NK-92 treated with Interleukin-12 subunit alpha and Interleukin-12 subunit beta, amount 100 ng/mL, for 24 hours (cell line): ENCODE results near the gene NOL3.
"Not testable (repeated sequence)": the region's sequence is repeated elsewhere in the genome, so short reads cannot be mapped to it uniquely, and the experiment has no call there.

Source experiments
- DNase-seq: peaks from one replicate; lab custom pipeline; 2025; lab: John Stamatoyannopoulos, UW

Gene NOL3

DNA sequence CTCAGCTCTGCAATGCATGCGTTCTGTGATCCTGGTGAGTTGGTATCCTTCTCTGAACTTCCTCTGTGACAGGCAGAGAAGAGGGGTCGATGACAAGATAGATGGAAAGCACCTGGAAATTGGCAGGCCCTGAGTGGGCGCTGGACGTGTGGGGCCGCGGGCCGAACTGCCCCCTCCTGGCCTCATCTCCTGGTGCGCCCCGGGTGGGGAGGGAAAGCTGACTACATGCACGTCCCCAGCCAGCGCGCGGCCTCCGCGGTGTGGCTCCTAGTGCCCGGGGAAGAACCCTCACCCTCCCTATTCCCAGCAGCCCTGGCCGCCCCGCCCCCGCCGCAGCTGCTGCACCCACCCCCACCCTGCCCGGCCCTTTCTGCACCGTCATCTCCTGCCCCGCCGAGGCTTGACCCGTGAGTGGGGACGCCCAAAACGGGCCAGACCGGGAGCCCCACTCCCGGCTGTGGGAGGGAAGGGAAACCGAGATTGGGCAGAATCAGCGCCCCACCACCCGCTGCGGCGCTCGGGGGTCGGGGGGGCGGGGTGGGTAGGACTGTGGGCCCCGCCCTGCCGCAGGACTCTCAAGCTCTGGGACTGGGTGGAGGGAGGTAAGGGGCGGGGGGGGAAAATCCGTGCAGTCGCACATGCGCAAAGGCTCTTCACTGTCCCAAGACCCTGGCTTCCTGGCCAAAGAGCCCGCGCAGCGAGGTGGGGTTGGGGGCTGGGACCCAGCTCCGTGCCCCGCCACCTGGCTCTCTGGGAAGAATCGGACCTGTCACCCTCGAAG is at the start of gene NOL3:
TSS of gene NOL3 (plus strand) at position 371 of the 781 bp plus-strand sequence.
- DNase-seq, result no peak

DNA sequence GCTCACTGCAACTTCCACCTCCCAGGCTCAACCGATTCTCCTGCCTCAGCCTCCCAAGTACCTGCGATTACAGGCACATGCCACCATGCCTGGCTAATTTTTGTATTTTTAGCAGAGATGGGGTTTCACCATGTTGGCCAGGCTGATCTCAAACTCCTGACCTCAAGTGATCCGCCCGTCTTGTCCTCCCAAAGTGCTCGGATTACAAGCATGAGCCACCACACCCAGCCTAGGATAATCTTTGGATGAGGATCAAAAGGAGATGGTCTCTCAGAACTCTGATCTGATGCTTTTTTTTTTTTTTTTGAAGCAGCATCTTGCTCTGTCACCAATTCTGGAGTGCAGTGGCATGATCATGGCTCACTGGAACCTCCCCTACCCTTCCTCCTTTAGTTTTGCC is 47.5 kb upstream of the NOL3 start:
- not testable (repeated sequence) for DNase-seq

DNA sequence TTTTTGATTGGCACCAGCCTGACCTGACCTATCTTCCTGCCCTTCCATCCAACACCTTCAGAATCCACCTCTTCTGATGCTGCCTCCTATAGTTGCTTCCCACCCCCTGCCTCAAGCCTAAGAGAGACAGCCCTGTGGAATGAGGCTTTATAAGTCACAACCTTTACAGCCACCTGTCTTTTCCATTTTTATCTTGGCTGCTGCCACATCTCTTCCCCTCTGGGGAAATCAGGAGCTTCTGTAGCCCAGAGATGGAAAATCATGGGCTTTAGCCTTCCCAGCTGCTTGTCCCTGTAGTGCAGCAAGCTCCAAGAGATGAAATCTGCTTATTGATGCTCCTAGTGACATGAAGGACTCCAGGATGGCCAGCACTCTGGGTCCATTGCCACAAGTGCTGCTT is 41.9 kb upstream of the NOL3 start:
- DNase-seq, result no peak

DNA sequence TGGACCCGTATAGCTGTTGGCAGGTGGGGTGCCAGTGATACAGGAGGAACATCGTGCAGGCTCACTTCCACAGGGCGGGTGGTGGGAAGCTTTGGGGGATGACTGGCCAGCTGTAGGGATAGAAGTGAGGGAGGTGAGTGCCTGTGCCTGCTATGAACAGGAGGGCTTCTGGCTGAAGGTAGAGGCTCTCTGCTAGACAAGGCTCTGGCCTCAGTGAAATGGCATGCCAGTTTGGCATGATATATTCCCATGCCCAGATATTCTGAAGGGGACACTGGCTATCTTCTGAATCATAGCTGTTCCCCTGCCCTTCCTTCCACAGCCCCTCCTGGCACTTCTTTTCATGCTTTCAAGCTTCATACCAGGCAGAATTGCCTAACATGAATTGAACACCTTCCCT is 41.5 kb upstream of the NOL3 start:
- no peak for DNase-seq

DNA sequence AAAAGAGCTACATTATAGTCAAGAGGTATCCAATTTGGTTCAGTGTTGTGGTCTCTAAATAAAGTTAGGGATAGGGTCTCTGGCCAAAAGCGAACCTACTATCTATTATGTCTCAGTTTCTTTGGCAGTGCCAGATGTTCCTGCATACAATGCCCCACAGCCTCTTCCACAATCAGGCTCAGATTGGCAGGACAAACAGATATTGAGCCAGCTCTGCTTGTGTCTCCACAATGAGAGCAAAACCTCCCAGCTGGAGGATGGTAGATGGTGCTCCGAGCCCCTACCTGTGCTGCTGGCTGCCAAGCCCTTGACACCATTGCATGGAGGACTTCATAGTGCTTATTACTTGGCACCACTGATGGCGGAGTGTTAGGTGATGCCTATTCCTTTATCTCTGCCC is 40.9 kb upstream of the NOL3 start:
- DNase-seq, result no peak

DNA sequence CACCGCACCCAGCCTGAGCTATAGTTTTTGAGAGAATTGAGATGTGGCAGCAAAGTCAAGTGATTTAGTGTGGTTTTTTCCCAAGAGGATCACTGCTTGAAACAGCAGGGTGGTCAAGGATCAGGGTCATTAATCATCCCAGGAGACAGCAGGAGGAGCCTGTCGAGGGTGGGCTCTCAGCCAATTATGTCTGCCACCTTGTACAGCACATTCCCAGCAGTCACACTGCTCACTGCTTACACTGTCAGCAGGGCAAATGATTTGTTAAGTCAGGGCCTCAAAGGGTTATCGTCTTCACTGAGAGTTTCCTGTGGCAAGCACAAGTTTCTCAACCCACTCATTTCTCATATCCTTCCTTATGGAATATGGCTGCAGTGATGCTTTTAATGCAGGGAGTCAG is 32.7 kb upstream of the NOL3 start:
- DNase-seq, result no peak

DNA sequence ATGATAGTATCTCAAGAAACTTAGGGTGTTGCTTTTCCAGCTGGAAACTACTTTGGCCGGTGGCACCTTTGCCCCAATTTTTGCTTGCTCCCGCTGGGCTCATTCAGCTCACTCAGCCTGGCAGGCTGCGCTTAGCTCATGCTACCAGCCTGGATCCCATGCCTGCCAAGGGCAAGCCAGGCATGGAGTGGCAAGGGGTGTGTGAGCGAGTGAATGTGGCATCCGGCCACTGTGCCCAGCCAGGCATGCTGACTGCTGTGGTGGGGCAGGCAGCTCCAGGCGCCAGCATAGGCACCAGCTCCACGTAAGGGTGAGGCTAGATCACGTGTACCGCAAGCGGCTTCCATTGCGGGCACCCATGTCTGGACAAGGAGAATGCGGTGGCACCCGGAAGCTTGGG is 28.9 kb upstream of the NOL3 start:
- no peak for DNase-seq

DNA sequence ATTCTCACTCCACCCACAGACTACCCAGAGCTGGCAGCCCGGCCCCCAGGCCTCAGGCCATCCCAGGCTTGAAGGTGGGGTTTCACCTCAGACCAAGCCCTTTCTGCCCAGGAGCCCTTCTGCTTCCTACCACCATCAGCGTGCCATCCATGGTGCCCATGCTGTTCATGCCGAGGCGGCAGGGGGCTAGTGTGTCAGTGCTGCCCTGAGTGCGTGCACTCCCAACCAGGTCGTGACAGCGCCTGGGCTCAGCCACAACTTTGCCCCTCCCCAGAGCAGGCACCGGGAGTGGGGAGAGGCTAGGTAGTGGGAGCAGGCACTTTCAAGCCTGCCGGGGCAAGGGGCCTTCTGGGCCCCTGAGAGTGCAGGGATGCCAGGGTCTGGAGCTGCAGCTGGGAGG is 28.0 kb upstream of the NOL3 start:
- DNase-seq, result no peak

DNA sequence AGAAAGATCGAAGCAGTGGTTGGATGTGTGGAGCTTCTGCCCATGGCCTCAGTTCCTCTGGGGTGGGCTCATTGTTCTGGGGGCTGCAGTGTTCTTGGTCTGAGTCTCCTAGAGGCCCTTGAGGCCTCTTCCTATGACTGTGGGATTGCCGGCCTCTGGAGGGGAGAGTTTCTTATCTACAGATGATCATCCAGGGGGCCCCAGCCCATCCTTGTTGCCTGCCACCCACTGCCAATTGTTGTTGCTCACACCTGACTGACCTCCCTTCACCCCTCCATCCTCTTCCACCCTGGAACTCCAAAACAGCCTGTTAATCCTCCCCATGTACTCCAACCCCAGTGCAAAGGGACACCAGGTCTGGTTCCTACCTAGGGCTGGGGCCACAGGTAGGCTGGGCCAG is 25.4 kb upstream of the NOL3 start:
- DNase-seq, result no peak

DNA sequence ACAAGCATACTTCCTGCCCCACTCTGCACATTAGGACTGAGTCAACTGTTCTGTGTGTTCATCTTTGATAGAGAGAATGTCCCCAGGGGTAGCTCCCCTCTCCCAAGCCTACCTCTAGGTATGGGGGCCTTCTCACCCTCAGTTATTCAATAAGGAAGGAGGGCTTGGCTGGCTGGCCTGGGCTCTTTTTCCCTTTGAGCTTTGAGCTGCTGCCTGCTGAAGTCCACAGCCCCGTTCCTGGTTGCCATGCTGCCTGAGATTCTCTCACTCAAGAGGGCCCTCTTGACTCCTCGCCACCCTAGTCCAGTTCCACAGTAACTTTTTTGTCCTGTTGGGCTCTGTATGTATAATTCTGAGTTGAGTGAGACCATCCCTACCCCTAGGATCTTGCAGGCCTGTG is 24.6 kb upstream of the NOL3 start:
- DNase-seq, result no peak

DNA sequence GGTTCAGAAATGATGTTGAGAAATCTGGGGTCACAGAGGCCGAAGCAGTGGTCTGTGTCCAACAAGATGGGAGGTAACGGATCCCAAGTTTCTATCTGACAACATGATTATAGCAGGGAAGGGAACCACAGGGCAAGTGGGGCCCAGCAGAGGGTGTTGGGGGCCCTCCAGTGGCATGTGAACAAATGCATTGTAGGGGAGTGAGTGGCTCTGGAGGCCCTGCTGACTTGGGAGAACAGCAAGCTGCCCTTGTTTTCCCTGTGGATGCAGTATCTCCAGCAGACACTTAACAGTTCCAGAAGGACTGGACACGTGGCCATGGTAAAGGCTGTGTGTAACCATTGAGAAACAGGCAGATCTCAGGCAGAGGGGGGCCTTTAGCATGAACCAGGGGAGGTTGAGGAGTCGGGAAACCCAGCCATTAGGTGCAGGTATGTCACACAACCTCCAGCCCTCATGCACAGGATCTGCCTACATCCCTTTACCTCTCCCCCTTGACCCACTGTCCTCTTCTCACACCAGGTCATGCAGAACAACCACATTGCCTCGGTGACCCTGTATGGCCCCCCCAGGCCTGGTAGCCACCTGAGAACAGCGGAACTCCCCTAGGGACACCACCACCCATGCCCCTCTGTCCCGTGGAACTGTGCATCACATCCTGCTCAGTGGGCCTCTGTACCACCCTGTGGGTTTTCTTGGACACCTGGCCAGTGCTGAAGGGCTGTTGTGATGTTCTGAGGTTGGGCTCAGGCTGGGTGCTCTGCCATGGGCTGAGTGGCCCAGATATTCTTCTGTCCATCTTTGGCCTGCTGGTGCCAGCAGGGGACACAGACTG is 23.6 kb upstream of the NOL3 start:
- DNase-seq, result no peak

DNA sequence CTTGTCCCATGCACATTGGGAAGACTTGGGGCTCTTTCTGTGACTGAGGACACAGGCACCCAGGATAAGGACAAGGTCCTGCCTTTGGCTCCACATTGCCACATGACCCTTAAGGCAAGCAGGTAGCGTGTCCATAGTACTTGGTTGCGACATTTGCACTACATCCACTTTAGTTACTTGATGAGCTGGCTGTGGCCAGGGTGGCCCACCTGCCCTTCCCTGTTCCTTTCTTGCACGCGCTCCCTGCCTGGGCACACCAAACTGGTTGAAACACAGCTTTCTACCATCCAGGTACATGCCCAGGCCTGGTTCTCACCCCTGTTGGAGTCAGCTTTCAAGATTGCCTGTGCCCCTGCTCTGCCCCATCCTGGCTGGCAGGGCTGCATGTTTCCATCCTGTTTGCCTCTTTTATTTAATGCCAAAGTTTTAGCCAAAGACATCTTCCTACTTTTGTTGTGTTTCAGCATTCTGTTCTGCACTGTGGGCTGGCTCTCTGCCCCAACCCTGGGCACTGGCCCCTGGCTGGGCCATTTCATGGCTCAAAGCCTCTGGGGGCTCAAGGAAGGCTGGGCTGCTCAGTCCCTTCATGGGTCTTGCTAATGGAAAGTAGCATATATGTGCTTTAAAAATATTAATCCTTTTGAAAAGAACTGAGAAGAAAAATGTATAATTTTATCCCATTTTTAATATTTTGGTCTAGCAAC is 22.7 kb upstream of the NOL3 start:
- DNase-seq, result no peak

DNA sequence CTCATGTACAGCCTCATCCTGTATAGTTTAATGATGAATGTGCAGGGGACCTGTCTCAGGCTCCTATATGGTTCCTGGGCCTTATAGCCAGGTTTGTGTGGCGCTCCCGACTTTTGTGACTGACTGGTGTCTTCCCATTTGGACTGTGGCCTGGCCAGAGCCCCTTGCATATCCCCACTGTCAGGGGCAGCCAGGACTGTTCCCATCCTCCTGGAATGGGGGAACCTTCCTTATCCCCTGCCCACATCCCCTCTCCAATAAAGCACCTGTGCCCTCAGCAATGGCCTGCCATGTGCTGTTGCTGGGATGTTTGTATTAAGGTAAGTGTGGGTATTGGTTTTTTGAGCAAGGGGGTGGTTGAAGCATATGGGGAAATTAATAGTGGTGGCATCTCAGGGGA is 22.1 kb upstream of the NOL3 start:
- no peak for DNase-seq

DNA sequence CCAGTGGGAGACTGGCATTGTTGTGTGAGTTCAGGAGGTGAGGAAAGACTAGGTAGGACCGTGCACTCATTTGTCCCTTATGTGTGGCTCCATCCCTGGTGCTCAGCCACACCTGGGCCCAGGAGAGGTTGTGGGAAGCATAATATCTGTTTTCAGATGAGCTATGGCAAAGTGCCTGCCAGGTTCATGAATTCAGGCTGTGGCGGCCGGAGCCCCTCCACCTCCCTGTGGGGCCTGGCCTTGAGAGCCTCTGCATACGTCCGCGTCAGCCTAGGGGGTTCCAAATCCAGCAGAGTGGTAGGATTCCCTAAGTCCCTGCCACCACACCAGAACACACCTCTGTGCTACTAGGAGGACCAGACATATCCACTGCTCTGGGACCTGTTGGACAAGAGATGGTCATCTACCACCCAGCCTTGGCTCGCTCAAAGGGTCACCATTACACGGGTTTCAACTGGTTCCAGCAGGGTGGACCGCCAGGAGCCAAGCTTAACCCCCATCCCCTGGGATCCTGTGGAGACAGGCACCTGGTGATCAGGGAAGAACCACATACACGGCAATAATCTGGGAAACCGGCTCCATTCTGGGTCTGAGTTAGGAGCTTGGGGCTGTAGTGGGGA is 21.6 kb upstream of the NOL3 start:
- no peak for DNase-seq

DNA sequence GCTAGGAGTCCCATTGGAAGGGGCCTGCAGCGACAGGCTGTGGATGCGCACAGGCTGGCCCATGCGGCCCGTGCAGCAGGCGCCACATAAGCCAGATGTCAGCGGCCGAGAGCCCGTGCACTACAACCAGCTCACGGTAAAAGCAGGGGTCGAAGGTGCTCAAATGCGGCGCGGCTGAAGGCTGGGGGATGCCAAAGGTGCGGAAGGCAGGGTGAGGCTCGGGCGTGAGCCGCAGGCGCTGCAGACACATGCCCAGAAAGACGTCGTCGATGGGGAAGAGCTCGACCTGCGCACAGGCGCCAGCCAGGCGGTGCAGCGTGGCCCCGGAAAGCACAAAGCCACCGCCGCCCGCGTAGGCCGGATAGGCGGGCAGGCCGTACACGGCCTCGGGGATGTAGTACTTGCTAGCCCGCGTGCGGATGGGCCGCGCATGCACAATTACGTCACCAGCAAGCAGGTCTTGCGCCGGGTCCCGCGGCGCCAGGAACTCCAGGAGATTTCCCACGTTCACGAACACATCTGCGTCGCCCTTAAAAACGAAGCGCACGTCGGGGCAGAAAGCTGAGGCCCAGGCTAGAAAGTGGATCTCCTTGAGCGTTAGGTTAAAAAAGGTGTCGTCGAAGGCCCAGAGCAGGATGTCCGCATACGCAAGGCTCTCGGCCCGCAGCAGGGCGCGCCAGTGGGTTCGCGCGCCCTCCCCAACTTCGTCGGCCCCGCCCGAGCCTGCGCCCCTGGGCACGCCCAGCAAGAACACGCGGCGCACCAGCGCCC is 20.9 kb upstream of the NOL3 start:
- DNase-seq, result no peak

DNA sequence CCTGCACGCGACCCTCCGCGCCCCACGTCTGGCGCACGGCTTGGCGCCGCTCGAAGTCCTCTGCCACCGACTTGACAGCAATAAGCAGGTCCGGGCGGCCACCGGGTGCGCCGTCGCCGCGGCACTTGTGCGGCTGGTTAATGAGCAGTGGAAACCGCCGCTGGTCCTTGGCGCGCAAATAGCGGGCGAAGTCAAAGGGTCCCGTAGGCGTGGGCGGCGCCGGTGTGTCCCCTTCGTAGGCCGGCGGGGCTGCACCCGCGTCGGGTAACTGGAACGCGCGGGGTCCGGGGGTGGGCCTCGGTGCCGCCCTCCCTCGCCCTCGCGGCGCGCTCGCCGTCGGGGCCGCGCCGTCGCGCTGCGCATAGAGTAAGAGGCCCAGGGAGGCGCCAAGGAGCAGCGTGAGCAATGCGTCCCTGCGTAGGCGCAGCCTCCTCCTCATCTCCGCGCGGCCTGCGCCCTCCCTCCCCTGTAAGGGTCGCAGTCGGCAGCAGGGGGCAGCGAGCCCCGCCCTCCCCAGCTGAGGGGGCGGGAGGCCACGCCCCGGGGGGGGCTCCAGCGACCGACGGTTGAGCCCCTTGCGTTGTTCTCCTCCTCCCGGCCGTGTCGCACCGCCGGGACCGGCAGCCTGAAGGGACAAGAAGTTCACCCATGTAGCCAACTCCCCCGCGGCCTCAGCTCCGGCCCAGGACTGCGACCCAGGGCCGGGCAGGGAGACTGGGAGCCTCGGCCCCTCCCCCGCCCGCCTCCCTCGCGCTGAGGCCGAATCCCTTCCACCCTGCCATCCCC is 20.1 kb upstream of the NOL3 start:
- DNase-seq, result no peak

DNA sequence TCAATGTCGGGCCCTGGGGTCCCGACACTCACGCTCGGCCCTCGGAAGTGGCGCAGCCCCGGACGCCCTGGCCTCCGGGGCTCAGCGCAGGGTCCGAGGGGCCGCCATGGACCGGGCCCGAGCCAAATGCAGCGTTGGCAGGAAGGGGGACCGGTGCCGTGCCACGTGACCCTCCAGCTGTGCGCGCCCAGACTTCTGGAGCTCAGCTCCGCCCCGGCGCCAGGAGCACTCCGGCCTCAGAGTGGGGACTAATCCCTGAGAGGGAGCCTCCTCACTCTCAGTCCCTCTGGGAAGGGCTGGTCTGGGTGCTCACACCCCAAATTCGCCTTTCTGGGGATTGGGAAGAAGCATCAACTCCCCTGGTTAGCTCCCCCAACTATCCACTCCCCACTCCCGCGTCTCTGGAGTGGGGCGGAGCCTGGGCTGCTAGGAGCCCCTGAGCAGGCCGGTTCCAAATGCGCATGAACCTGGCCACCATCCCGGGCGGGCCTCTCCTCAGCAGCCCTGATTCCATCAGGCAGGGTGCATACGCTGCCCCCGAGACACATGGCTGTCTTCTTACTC is 19.4 kb upstream of the NOL3 start, which contains the start of gene B3GNT9:
TSS of gene B3GNT9 (minus strand) at position 166 of the 564 bp plus-strand sequence. CDS start 513 bp downstream, outside the sequence.
- DNase-seq, result no peak

DNA sequence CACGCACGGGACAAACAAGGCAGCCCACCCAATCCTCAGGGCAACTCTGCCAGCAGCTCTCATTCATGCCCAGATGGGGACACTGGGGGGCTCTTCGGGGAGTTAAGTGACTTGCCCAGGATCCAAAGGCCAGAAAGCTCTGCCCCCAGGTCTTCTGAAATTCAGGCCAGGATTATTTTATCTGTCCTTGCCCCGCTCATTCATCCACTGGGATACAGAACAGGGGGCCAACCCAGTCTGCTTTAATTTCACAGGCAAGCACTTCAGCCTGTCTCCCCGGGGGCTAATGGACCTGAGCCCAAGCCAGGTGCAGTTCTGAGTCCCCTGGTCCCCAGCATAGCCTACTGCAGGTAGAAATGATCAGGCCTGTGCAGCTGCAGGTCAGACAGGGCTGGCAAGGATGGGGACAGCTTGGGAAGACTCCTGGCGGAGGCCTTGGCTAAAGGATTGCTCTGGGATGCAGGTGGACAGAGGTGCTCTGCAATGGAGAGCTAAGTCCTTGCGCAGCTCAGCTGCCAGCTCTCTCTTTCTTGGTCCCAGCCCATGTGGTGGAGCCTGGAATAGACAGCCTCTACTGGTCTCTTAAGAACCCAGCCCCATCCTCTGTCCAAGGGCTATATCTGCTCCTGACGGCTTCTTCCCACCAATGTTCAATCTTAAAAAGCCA is 18.8 kb upstream of the NOL3 start:
- no peak for DNase-seq

DNA sequence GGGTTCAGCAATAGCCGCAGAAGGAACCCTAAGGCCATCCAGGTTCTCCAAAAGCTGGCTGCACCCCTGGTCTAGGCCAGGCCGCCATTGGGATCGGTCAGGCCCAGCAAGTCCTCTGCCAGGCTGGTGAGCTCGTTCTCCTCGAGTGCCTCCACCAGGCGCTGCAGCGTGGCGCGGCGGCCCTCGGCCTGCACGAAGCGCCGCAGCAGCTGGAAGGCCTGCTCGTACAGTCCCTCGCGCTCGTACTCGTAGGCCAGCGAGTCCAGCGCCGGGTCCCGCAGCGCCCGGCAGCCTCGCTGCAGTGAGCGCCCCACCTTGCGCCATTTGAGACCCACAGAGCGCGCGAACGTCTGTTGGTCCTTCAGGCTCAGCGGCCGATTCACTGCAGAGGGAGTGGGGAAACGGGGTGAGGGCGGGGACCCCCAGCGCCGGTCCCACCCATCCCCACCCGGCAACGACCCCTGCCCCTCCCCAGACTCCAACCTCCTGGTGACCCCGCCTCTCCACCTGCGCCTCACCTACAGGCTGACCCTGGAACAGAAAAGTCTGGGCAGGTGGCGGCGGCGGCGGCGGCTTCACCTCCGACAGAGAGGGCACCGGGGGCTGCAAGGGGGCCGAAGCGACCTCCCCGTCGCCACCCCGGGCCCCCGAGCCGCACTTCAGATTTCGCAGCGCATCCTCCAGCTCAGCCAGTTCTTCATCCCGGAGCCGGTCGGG is 15.6 kb upstream of the NOL3 start:
- DNase-seq, result no peak
